Endothelial cell of hepatic sinusoid (primary cell): ENCODE results near the gene OR2V1.
"Not testable (repeated sequence)": the region's sequence is repeated elsewhere in the genome, so short reads cannot be mapped to it uniquely, and the experiment has no call there.

Experiments used
- in situ Hi-C: cut with HindIII; loops from 2 replicates; pipeline ENCODE4 v1.10.0; 2017; ENCODE audit warnings: low sequenced_read_pairs

Gene OR2V1

DNA sequence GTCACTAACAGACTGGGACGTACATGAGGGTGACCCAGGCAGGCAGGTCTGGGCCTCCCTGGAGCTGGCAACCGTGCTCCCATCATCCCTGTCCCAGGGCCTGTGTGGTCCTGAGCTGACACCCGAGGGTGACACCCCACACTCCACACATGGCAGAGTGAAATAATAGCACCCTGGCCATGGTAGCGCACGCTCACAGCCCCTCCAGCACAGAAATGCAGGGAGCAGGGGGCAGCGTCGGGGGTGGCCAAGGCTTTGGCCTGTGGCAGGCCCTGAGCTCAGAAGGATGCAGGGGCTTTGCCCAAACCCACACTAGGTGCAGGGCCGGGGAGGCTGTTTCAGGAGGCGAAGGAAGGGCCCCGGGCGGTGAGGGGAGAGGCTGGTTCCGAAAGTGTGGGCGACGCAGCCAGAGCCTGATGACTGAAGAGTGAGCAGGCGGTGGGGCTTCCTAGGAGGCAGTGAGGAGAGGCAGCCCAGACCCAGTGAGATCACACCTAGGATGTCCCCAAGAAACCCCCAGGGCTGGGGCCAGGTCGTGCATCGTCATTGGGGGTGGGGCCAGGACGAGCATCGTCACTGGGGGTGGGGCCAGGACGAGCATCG is 29.3 kb upstream of the OR2V1 start:
- in situ Hi-C loops, result no loop called here

DNA sequence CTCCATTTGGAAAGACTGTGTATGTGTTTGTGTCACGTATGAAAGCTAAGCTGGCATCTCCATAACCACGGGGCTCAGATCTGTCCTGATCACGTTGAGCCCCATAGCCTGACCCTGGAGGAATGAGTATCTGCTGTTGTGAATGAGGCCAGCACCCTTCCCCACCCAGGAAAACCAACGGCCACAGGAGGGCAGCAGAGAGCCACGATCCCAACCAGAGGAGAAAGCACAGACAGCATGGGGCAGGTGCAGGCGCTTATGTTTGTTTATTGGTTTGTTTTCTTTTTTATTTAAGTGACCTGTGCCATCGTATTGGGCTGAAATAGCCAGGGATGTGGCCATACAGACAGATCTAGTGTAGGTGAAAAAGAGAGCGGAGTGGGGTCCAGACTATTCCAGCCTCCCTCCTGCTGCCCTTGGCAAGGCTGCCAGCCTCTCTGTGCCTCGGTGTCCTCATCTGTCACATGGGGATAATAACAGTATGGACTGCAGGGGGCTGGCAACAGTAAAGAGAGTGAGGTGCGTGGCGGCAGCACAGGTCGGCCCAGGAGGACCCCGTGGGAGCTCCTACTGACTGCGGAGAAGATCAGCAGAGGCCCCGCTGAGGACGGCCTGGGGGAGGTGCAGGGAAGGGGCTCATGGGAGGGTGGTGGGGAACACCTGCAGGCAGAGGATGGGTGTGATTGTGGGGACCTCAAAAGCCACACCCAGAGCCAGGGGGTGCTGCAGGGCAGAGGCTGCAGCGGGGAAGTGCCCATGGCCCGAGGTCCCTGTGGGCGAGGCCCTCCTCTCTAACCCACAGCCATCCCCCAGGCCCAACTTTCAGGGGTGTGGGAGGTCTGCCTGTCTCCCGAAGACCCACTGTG is 28.6 kb upstream of the OR2V1 start:
- in situ Hi-C loops, result no loop called here

GRCh38 chr5:181158869-181159268 is 27.9 kb upstream of the OR2V1 start:
- in situ Hi-C loops, result no loop called here

- in situ Hi-C loops, result no loop called here
Measured at GRCh38 chr5:181156758-181157157, 25.8 kb upstream of the OR2V1 start.

- in situ Hi-C loops, result no loop called here
Measured at GRCh38 chr5:181153814-181154213, 22.8 kb upstream of the OR2V1 start.

- in situ Hi-C loops, result no loop called here
Measured at GRCh38 chr5:181152406-181152805, 21.4 kb upstream of the OR2V1 start.

DNA sequence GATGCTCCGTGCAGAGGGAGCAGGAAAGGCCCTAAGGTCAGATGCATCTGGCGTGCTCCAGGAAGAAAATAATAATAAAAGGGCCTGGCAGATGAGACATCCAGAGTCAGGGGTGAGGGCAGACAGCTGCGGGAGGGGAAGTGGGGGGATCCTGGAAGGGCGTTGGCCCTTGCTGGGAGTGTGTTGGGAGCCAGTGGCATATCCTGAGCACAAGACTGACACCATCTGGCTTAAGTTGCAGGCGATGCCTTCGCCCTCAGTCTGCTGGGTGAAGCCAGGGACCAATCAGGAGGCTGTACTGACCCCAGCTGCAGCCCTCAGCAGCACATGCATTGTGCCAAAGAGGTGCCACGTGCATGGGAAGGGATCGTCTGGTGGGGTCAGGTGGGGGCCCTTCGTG is 20.2 kb upstream of the OR2V1 start:
- in situ Hi-C loops, result no loop called here

DNA sequence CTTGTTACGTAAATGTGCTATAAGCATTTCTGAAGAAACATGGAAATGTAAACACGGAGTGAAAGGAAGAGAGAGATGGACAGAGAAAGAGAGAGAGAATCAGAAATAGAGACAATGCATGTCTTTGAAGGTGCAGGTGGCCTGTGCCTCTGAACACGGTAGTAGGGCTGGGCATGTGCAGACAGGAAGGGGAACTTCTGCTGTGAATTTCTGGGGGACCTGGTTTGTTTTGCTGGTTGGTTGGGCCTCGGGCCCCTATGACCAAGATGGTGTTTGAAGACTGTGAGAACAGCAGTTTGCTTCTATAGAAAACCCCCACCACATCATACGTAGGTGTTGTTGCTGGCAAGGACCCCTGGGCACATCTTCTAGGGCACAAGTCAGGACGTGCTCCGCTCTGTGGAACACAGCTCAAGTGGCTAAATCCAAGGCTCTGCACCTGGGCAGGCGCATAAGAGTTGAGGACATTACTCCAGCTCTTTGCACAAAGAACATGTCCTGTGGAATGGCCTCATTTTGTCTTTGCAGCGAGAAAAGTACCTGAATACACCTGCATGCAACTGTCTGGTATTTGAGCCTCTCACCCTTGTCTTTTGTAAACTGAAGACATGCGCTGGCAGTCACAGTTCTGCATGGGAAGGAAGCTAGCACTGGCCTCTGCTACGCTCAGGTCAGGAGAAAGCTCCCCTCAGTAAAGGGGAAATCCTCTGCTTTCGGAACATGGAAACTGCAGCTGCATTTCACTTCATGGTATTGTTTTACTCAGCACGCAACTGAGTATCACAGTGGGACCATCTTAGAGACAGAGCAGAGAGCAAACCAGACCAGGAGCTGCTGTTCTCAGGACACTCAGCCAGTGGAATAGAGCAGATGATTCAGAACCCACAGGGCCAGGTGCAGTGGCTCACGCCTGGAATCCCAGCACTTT is 19.1 kb upstream of the OR2V1 start:
- in situ Hi-C loops, result no loop called here

- in situ Hi-C loops, result no loop called here
Measured at GRCh38 chr5:181149355-181149754, 18.4 kb upstream of the OR2V1 start.

DNA sequence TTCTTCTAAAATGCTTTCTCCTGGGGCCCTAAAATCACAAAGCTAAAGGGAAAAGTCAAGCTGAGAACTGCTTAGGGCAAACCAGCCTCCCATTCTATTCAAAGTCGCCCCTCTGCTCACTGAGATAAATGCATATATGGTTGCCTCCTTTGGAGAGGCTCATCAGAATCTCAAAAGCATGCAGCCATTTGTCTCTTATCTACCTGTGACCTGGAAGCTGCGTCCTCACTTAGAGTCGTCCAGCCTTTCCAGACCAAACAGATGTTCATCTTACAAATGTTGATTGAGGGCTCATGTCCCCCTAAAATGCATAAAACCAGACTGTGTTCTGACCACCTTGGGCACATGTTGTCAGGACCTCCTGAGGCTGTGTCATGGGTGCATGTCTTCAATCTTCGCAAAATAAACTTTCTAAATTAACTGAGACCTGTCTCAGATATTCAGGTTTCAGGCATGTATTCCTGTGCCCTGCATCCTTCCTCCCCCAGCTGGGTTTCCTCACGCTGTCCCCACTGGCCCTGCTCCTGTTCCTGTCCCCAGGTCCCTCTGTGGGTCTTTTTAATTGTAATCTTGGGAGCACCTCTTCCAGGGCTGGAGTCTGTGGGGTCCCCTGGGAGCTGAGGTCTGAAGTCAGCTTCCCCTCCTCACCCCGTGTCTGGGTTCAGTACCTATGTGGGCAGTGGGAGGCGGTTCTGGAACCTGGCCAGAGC is 16.1 kb upstream of the OR2V1 start, which contains the start of gene OR2V2:
OR2V2 (plus strand) TSS at position 660 of the 710 bp plus-strand sequence. CDS start 7,357 bp downstream, outside the sequence.
- in situ Hi-C loops, result not testable (repeated sequence)

DNA sequence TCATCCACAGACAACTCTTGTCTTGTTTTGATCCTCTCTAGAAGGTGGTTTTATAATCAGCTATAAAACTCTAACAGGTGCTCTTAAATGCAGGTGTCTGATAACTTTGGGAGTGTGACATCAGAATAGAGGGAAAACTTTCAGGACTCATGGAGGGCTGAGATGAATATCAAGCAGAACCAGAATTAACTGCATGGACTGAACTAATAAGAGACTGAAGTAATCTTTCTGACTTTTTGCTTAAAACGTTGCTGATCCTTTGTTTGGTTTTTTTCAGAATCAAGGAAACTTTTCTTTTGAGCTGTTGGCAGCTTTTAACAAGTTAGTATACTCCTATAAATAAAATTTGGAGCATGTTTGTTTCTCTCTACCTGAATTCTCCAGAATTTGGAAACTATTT is 14.2 kb upstream of the OR2V1 start:
- in situ Hi-C loops, result no loop called here

DNA sequence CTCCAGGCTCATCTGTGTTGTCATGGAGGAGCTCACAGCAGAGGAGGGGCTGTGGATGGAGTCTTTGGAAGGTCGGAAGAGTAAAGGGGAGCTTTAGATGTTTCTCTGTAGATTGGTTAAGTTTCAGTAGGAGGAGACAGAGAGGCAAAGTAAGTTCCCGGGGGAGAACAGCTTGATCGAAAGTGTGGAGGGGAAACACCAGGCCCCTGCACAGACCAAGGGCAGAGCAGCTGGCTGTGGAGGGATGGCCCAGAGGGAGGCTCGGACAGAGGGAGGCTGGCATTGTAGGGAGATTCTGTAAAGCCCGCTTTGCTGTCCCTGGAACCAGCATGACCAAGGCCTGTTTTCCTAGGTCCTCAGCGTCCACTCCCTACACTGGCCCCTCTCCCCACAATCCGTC is 11.1 kb upstream of the OR2V1 start:
- in situ Hi-C loops, result no loop called here

- in situ Hi-C loops, result no loop called here
Measured at GRCh38 chr5:181140766-181141165, 9.8 kb upstream of the OR2V1 start.

GRCh38 chr5:181138258-181138657 is 7.3 kb upstream of the OR2V1 start:
- in situ Hi-C loops, result no loop called here

DNA sequence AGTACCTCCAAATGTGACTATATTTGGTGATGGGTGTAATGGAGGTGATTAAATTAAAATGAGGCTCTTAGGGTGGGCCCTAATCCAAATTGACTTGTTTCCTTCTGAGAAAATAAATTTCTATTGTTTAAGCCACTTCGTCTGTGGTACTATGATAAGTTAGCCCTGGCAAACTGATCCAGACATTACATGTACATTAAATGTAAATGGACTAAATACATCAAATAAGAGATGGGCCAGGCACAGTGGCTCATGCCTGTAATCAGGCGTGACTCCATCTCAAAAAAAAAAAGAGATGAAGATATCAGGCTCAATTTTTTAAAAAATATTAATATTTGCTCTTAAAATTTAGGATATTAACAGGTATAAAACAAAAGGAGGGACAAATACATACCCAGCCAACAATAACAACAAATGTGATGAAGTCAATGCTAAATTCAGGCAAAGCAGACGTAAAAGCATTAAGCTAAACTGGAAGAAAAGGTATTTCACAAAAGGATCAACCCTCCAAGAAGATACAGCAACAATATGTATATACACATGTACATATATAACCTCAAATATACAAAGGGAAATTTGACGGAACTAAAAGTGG is 5.5 kb upstream of the OR2V1 start:
- in situ Hi-C loops, result no loop called here

- in situ Hi-C loops, result no loop called here
Measured at GRCh38 chr5:181134259-181134658, 3.3 kb upstream of the OR2V1 start.

GRCh38 chr5:181133610-181134231 is 2.8 kb upstream of the OR2V1 start:
- in situ Hi-C loops, result no loop called here

DNA sequence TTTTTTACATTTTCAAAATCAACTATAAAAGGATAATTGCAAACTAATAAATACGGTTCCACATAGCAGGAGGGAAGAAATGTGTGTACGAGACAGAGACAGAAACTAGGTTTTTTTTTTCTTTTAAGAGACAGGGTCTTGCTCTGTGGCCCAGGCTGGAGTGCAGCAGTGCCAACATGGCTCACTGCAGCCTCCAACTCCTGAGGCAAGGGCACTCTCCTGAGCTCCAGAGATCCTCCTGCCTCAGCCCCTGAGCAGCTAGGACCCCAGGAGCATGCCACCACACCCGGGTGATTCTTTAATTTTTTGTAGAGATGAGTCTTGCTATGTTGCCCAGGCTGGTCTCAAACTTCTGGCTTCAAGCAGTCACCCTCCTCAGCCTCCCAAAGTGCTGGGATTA is 2.1 kb upstream of the OR2V1 start:
- in situ Hi-C loops, result no loop called here

- in situ Hi-C loops, result no loop called here
Measured at GRCh38 chr5:181131514-181131913, 545 bp upstream of the OR2V1 start.

DNA sequence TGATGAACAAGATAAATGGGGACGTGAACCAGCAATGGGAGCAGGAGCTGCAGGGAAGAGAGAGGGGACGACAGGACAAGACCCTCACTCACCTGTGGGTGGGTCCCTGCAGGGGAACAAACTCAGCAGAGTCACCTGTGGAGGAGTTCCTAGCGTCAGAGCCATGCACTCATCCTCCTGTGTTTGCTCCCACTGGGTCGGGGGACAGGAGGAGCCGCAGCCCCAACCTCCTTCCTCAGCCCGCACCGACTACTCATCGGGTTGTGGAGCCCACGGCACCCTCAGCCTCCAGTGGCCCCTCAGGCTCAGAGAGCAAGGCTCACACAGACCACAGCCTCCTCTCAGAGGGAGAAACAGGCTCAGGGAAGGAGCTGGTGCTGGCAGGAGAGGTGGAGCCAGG is 888 bp downstream of the OR2V1 start:
- in situ Hi-C loops, result not testable (repeated sequence)
